HepG2 (cell line): ENCODE results near the gene NUBPL. TPM values are rescaled to one million over a fixed set of nuclear protein-coding genes. Genes with fewer than 3 reads are reported as not detected.
A peak's percentile ranks its signal among the peaks of the same experiment; 100 is the strongest.

Experiments used
- ATAC-seq: fragments of 200-7000 bp; cut with Tn5 transposase; 3 replicates; pipeline ENCODE4 v1.9.1; 2020; ENCODE audit warnings: mild to moderate bottlenecking, moderate library complexity
- BruUV-seq: library from RNA; stranded (reverse); fragments of 400-500 nt; replicated peaks from 2 replicates; lab custom pipeline; 2021; lab: Mats Ljungman, UMichigan
- CTCF ChIA-PET: fragments of 300-600 bp; formaldehyde crosslinking; extraction: SDS; loops from one replicate; lab custom pipeline; 2021; ENCODE audit warnings: low total read pairs, inconsistent platforms, low intra/inter-chr PET ratio; lab: Yijun Ruan, JAX
- POLR2A ChIA-PET: fragments of 350-600 bp; sonication (Branson Sonifier 250); formaldehyde crosslinking; loops from one replicate; lab custom pipeline; 2020; ENCODE audit warnings: antibody characterized with exemption, inconsistent platforms; lab: Yijun Ruan, JAX
- DNase-seq: peaks from one replicate; pipeline ENCODE4 v3.0.0-alpha.2; 2015; ENCODE audit warnings: low spot score
- FAIRE-seq: peaks from 3 replicates; lab custom pipeline; 2011; peaks lifted over from hg19 to GRCh38; lab: Jason Lieb, UNC
- H2AFZ ChIP-seq: one replicate; pipeline ENCODE4 v1.6.1; 2011; ENCODE audit warnings: low read length, inconsistent platforms
- H3K27ac ChIP-seq: fragments of 300-600 bp; 3 replicates; pipeline ENCODE4 v1.8.0; 2011; ENCODE audit warnings: mixed run types, mild to moderate bottlenecking, mixed read lengths, low read length, inconsistent platforms; ENCODE audit not compliant: insufficient read depth; ENCODE audit errors: extremely low read length
- H3K27me3 ChIP-seq, 2 experiments: fragments of 200-600 bp in 1 of 2; 2 replicates in 1 of 2; 3 replicates in 1 of 2; pipeline versions ENCODE4 v1.6.0 to v1.8.0; 2011; ENCODE audit warnings: low read length in 2 of 2, mild to moderate bottlenecking in 2 of 2, moderate library complexity in 2 of 2, inconsistent platforms in 1 of 2; ENCODE audit not compliant: insufficient read depth in 2 of 2, control insufficient read depth in 1 of 2
- H3K36me3 ChIP-seq, 2 experiments: fragments of 200-600 bp in 1 of 2; replicated peaks in 1 of 2; 2 replicates in 1 of 2; 3 replicates in 1 of 2; pipeline versions ENCODE4 v1.5.1 to v1.8.0; 2011; ENCODE audit warnings: low read length in 2 of 2, inconsistent platforms in 1 of 2; ENCODE audit not compliant: insufficient read depth in 2 of 2, control insufficient read depth in 1 of 2
- H3K4me1 ChIP-seq: 2 replicates; pipeline ENCODE4 v1.5.1; 2012; ENCODE audit warnings: low read length, inconsistent platforms; ENCODE audit not compliant: insufficient read depth
- H3K4me2 ChIP-seq: 2 replicates; pipeline ENCODE4 v1.6.0; 2011; ENCODE audit warnings: low read depth, low read length, inconsistent platforms
- H3K4me3 ChIP-seq, 3 experiments: fragments of 200-600 bp in 1 of 3; sonication (generic), shearing (Covaris generic) in 1 of 3; replicated peaks in 1 of 3; 2 replicates each; pipeline ENCODE4 v1.5.1; 2011 to 2016; ENCODE audit warnings: low read length in 3 of 3, inconsistent platforms in 2 of 3, low read depth in 2 of 3, mild to moderate bottlenecking in 2 of 3, control low read depth in 1 of 3, mixed read lengths in 1 of 3; ENCODE audit not compliant: insufficient read depth in 1 of 3
- H3K79me2 ChIP-seq: one replicate; pipeline ENCODE4 v1.6.1; 2011; ENCODE audit warnings: low read length, inconsistent platforms; ENCODE audit not compliant: insufficient read depth
- H3K9ac ChIP-seq: 2 replicates; pipeline ENCODE4 v1.6.0; 2011; ENCODE audit warnings: mild to moderate bottlenecking, low read depth, low read length, inconsistent platforms; ENCODE audit not compliant: insufficient read depth
- H3K9me3 ChIP-seq: 2 replicates; pipeline ENCODE4 v1.5.1; 2012; ENCODE audit warnings: mild to moderate bottlenecking, low read length
- H4K20me1 ChIP-seq: 2 replicates; pipeline ENCODE4 v1.6.0; 2011; ENCODE audit warnings: inconsistent platforms, mild to moderate bottlenecking, low read length, moderate library complexity; ENCODE audit not compliant: insufficient read depth
- NFAT5 ChIP-seq: sonication (generic); formaldehyde crosslinking; IDR thresholded peaks from 2 replicates; pipeline ENCODE4 v1.4.0; 2020; ENCODE audit warnings: missing genetic modification reagents
- WGBS: methylation state at CpG from one replicate; pipeline ENCODE4 v1.1.6; 2017; ENCODE audit warnings: low lambda C conversion rate; 5-methylcytosine and 5-hydroxymethylcytosine counted together
- in situ Hi-C: cut with HindIII; loops from 2 replicates; pipeline ENCODE4 v1.10.0; 2017; ENCODE audit warnings: low pct_unique_long_range_greater_than_20kb; ENCODE audit not compliant: extremely low pct_ligation_motif_present
- intact Hi-C: fragments of 100-400 bp; cut with micrococcal nuclease; formaldehyde crosslinking; loops from one replicate; pipeline ENCODE4 v1.10.0; 2022; ENCODE audit not compliant: unreplicated experiment
- polyA plus RNA-seq, 8 experiments: library from polyadenylated mRNA; depleted of rRNA in 3 of 8; stranded (reverse) in 7 of 8; unstranded in 1 of 8; fragments of >200 nt; fragmentation: Illumina TruSeq in 4 of 8; extraction: Trizol in 4 of 8; gene quantifications; 2 replicates each; pipeline versions ENCODE4 v1.2.1 to v1.2.3, GENCODE V29; 2011 to 2016; ENCODE audit warnings: low read depth in 4 of 8, missing spikeins in 1 of 8, mixed read lengths in 1 of 8; ENCODE audit not compliant: insufficient read depth in 1 of 8
- total RNA-seq, 5 experiments: library from RNA; depleted of rRNA; stranded (reverse); fragments of >200 nt; fragmentation: Illumina TruSeq; extraction: Trizol; gene quantifications; 2 replicates each; pipeline ENCODE4 v1.2.3, GENCODE V29; 2016; ENCODE audit warnings: low read depth in 1 of 5
- TF ChIP-seq, protein P1 (sequence below): sonication (generic); formaldehyde crosslinking; IDR thresholded peaks from 2 replicates; pipeline ENCODE4 v1.4.0; 2020; ENCODE audit warnings: low read depth, missing genetic modification reagents

The NUBPL gene
- total and polyA plus RNA-seq, 2 of the 13 experiments (the other 11 are each of a cell fraction or from before 2014, with no cell fraction given): 21.3 to 44.1 TPM

- intact Hi-C loops: no loop called here
- in situ Hi-C loops: no loop called here
- no peaks in the 10 kb centered on the region for H4K20me1 ChIP-seq
- ATAC-seq: no peak
- H3K9ac ChIP-seq: no peak overlapping the region
- no peaks in the 10 kb centered on the region for H3K9me3 ChIP-seq
- no peak overlapping the region for H2AFZ ChIP-seq
- TF ChIP-seq, protein P1, sequence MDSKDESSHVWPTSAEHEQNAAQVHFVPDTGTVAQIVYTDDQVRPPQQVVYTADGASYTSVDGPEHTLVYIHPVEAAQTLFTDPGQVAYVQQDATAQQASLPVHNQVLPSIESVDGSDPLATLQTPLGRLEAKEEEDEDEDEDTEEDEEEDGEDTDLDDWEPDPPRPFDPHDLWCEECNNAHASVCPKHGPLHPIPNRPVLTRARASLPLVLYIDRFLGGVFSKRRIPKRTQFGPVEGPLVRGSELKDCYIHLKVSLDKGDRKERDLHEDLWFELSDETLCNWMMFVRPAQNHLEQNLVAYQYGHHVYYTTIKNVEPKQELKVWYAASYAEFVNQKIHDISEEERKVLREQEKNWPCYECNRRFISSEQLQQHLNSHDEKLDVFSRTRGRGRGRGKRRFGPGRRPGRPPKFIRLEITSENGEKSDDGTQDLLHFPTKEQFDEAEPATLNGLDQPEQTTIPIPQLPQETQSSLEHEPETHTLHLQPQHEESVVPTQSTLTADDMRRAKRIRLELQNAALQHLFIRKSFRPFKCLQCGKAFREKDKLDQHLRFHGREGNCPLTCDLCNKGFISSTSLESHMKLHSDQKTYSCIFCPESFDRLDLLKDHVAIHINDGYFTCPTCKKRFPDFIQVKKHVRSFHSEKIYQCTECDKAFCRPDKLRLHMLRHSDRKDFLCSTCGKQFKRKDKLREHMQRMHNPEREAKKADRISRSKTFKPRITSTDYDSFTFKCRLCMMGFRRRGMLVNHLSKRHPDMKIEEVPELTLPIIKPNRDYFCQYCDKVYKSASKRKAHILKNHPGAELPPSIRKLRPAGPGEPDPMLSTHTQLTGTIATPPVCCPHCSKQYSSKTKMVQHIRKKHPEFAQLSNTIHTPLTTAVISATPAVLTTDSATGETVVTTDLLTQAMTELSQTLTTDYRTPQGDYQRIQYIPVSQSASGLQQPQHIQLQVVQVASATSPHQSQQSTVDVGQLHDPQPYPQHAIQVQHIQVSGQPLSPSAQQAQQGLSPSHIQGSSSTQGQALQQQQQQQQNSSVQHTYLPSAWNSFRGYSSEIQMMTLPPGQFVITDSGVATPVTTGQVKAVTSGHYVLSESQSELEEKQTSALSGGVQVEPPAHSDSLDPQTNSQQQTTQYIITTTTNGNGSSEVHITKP (CRISPR knock-in tag): peak; percentile 51; the same call in 1 of the 2 replicates
- TF ChIP-seq NFAT5 (CRISPR knock-in tag): no peak
- ChIA-PET POLR2A (no interaction called here), CTCF (no interaction called here)
- no peaks in the 10 kb centered on the region for H3K79me2 ChIP-seq
- H3K4me2 ChIP-seq: no peak overlapping the region
- DNase-seq: no peak
- peaks cover 1 to 7% of the 10 kb centered on the region in 2 experiments; a peak in 3 of 5 replicates for H3K36me3 ChIP-seq
- peaks cover 10% of the 10 kb centered on the region for H3K4me1 ChIP-seq
- FAIRE-seq: no peak
- 100% methylated on average over 1 of the region's 1 CpG for WGBS
- no peaks in the 10 kb centered on the region for H3K27me3 ChIP-seq
- no peak overlapping the region for H3K27ac ChIP-seq
- H3K4me3 ChIP-seq: no peak overlapping the region
- no TSS peak for BruUV-seq
Observed at GRCh38 chr14:31582286-31582691, 21.1 kb downstream of the NUBPL start.
